ENCODE data around the gene MIA2. TPM values are rescaled to one million over a fixed set of nuclear protein-coding genes. Genes with fewer than 3 reads are reported as not detected.
A peak's percentile ranks its signal among the peaks of the same experiment; 100 is the strongest.

Gene MIA2
- total RNA-seq, 1 donor from 2014 or later, result 34.2 TPM

GRCh38 chr14:39265806-39266524, 32.2 kb downstream of the MIA2 start:
- intact Hi-C loops (cut with DNase I), result no loop called here
- Histone ChIP-seq H3K27ac (peak overlapping the region; percentile 99), H3K27me3 (ENCODE audit: low read depth) (no peaks in the 10 kb centered on the region), H3K9me3 (no peaks in the 10 kb centered on the region), H3K36me3 (no peaks in the 10 kb centered on the region), H3K4me1 (peaks cover 37% of the 10 kb centered on the region), H3K4me3 (peak overlapping the region; percentile 87)
- TF ChIP-seq CTCF (IDR thresholded peaks at IDR 0.05), result no peak
- ATAC-seq (peak; percentile 1 to 4), DNase-seq (no peak)

GRCh38 chr14:39266525-39266870, 32.8 kb downstream of the MIA2 start:
- ATAC-seq, result peak; percentile 74 to 78
- intact Hi-C loops (cut with DNase I), result no loop called here
- no peaks in the 10 kb centered on the region for H3K36me3 ChIP-seq
- no peaks in the 10 kb centered on the region for H3K27me3 ChIP-seq (ENCODE audit: low read depth)
- H3K27ac ChIP-seq, result peak overlapping the region; percentile 99
- peak overlapping the region; percentile 87 for H3K4me3 ChIP-seq
- H3K9me3 ChIP-seq, result no peaks in the 10 kb centered on the region
- no peak for TF ChIP-seq CTCF (IDR thresholded peaks at IDR 0.05)
- peak; percentile 76 for DNase-seq
- H3K4me1 ChIP-seq, result peaks cover 37% of the 10 kb centered on the region

- no peaks in the 10 kb centered on the region for H3K27me3 ChIP-seq (ENCODE audit: low read depth)
- no peak for TF ChIP-seq CTCF (IDR thresholded peaks at IDR 0.05)
- H3K4me3 ChIP-seq, result peak overlapping the region; percentile 87
- no peaks in the 10 kb centered on the region for H3K9me3 ChIP-seq
- no peaks in the 10 kb centered on the region for H3K36me3 ChIP-seq
- peak overlapping the region; percentile 99 for H3K27ac ChIP-seq
- ATAC-seq (peak; percentile 96 to 97), DNase-seq (peak; percentile 91)
- intact Hi-C loops (cut with DNase I), result no loop called here
- H3K4me1 ChIP-seq, result peaks cover 37% of the 10 kb centered on the region
These were observed 33.3 kb downstream of the MIA2 start for GRCh38 chr14:39266871-39267607.

GRCh38 chr14:39267608-39268005, 33.9 kb downstream of the MIA2 start:
- ATAC-seq (no peak), DNase-seq (no peak)
- Histone ChIP-seq H3K27ac (peak overlapping the region; percentile 99), H3K4me3 (peak overlapping the region; percentile 87), H3K9me3 (no peaks in the 10 kb centered on the region), H3K27me3 (ENCODE audit: low read depth) (no peaks in the 10 kb centered on the region), H3K36me3 (no peaks in the 10 kb centered on the region), H3K4me1 (peaks cover 37% of the 10 kb centered on the region)
- no peak for TF ChIP-seq CTCF (IDR thresholded peaks at IDR 0.05)
- intact Hi-C loops (cut with DNase I), result no loop called here

GRCh38 chr14:39268393-39268792, 34.7 kb downstream of the MIA2 start:
- H3K27me3 ChIP-seq (ENCODE audit: low read depth), result no peaks in the 10 kb centered on the region
- peaks cover 37% of the 10 kb centered on the region for H3K4me1 ChIP-seq
- TF ChIP-seq CTCF (IDR thresholded peaks at IDR 0.05), result no peak
- no peak for DNase-seq
- no peak overlapping the region for H3K27ac ChIP-seq
- H3K36me3 ChIP-seq, result no peaks in the 10 kb centered on the region
- intact Hi-C loops (cut with DNase I), result no loop called here
- no peaks in the 10 kb centered on the region for H3K9me3 ChIP-seq
- no peak for ATAC-seq
- peak overlapping the region; percentile 87 for H3K4me3 ChIP-seq

Measured in lower lobe of right lung (tissue), 2 donors.